Stimulated activated CD8-positive, alpha-beta memory T cell treated with anti-CD3 and anti-CD28 coated beads, Interleukin-4, amount 100 ng/mL, for 24 hours (primary cell): ENCODE measurements around the gene EMX1.

Experiments used
- DNase-seq: peaks from one replicate; pipeline ENCODE4 v3.0.0-alpha.2; 2020; ENCODE audit warnings: low read depth

EMX1 gene

GRCh38 chr2:72982219-72982618 lies 64.9 kb downstream of the EMX1 start:
- no peak for DNase-seq

- no peak for DNase-seq
These were observed 65.6 kb downstream of the EMX1 start for GRCh38 chr2:72982781-72983499.

GRCh38 chr2:72983500-72984161 lies 66.3 kb downstream of the EMX1 start:
- DNase-seq = no peak

- DNase-seq = no peak
These were observed 66.9 kb downstream of the EMX1 start for GRCh38 chr2:72984172-72984671.
